ENCODE measurements around the gene SNX25.
"Not testable (repeated sequence)": the region's sequence is repeated elsewhere in the genome, so short reads cannot be mapped to it uniquely, and the experiment has no call there.

SNX25 gene

GRCh38 chr4:185358959-185359358 lies 149.6 kb downstream of the SNX25 start:
- Histone ChIP-seq H3K4me3 (ENCODE audit: control insufficient read depth in 1 of 7, extremely low read depth in 1 of 7, insufficient read depth in 4 of 7, low read depth in 2 of 7, low read length in 6 of 7) (no peak overlapping the region), H3K4me1 (ENCODE audit: control extremely low read depth in 1 of 4, control insufficient read depth in 4 of 4, insufficient read depth in 4 of 4, low read length in 3 of 4) (no peaks in the 10 kb centered on the region), H3K36me3 (ENCODE audit: control insufficient read depth in 4 of 4, insufficient read depth in 4 of 4, low read length in 3 of 4) (no peaks in the 10 kb centered on the region), H3K27me3 (replicated peaks in 2 of 5; ENCODE audit: control insufficient read depth in 4 of 5, insufficient read depth in 5 of 5, low read length in 4 of 5) (no peaks in the 10 kb centered on the region), H3K27ac (ENCODE audit: insufficient read depth in 1 of 2, low read depth in 1 of 2, low read length in 2 of 2, poor library complexity in 1 of 2, severe bottlenecking in 2 of 2) (no peak overlapping the region), H3K9me3 (ENCODE audit: control extremely low read depth in 1 of 5, control insufficient read depth in 4 of 5, insufficient read depth in 2 of 5, low read depth in 1 of 5, low read length in 4 of 5) (no peaks in the 10 kb centered on the region)
- ChIA-PET CTCF (interaction anchor here (0.6 kb wide), 1 partner anchor 1270 kb away, joined by 3 read pairs; no protein-coding TSS in a partner anchor), POLR2A (interaction anchor here (0.6 kb wide), 1 partner anchor 74 kb away, joined by 3 read pairs; no protein-coding TSS in a partner anchor)
- 100% methylated on average over 2 of the region's 4 CpGs for WGBS (ENCODE audit: insufficient coverage)
- no peak for DNase-seq

GRCh38 chr4:185359767-185360446 lies 150.5 kb downstream of the SNX25 start:
- DNase-seq, result peak in 2 of 3 donors; percentile 5 to 9
- H3K27me3 ChIP-seq (replicated peaks in 2 of 5; ENCODE audit: control insufficient read depth in 4 of 5, insufficient read depth in 5 of 5, low read length in 4 of 5), result no peaks in the 10 kb centered on the region
- no peaks in the 10 kb centered on the region for H3K36me3 ChIP-seq (ENCODE audit: control insufficient read depth in 4 of 4, insufficient read depth in 4 of 4, low read length in 3 of 4)
- POLR2A ChIA-PET, result no interaction called here
- 96% methylated on average over 7 of the region's 8 CpGs for WGBS (ENCODE audit: insufficient coverage)
- no peak overlapping the region for H3K27ac ChIP-seq (ENCODE audit: insufficient read depth in 1 of 2, low read depth in 1 of 2, low read length in 2 of 2, poor library complexity in 1 of 2, severe bottlenecking in 2 of 2)
- CTCF ChIA-PET, result no interaction called here
- H3K4me1 ChIP-seq (ENCODE audit: control extremely low read depth in 1 of 4, control insufficient read depth in 4 of 4, insufficient read depth in 4 of 4, low read length in 3 of 4), result no peaks in the 10 kb centered on the region
- H3K9me3 ChIP-seq (ENCODE audit: control extremely low read depth in 1 of 5, control insufficient read depth in 4 of 5, insufficient read depth in 2 of 5, low read depth in 1 of 5, low read length in 4 of 5), result no peaks in the 10 kb centered on the region
- no peak overlapping the region for H3K4me3 ChIP-seq (ENCODE audit: control insufficient read depth in 1 of 7, extremely low read depth in 1 of 7, insufficient read depth in 4 of 7, low read depth in 2 of 7, low read length in 6 of 7)

DNA sequence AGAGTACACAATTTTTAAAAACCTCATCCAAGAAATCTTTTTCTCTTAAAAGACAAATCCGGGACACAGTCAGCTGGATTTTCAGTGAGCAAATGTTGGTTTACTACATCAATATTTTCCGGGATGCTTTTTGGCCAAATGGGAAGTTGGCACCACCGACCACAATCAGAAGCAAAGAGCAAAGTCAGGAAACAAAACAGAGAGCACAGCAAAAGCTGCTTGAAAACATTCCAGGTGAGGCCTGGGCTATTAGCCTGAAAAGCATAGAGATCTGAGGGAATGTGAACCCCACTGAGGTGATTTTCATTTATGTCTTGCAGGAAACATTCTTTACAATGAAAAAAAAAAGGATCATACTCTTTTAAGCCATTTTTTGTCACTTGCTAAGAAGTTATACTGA lies 152.5 kb downstream of the SNX25 start:
- ChIA-PET CTCF (no interaction called here), POLR2A (no interaction called here)
- Histone ChIP-seq H3K4me3 (ENCODE audit: control insufficient read depth in 1 of 7, extremely low read depth in 1 of 7, insufficient read depth in 4 of 7, low read depth in 2 of 7, low read length in 6 of 7) (no peak overlapping the region), H3K27ac (ENCODE audit: insufficient read depth in 1 of 2, low read depth in 1 of 2, low read length in 2 of 2, poor library complexity in 1 of 2, severe bottlenecking in 2 of 2) (no peak overlapping the region), H3K4me1 (ENCODE audit: control extremely low read depth in 1 of 4, control insufficient read depth in 4 of 4, insufficient read depth in 4 of 4, low read length in 3 of 4) (no peaks in the 10 kb centered on the region), H3K27me3 (replicated peaks in 2 of 5; ENCODE audit: control insufficient read depth in 4 of 5, insufficient read depth in 5 of 5, low read length in 4 of 5) (no peaks in the 10 kb centered on the region), H3K9me3 (ENCODE audit: control extremely low read depth in 1 of 5, control insufficient read depth in 4 of 5, insufficient read depth in 2 of 5, low read depth in 1 of 5, low read length in 4 of 5) (no peaks in the 10 kb centered on the region), H3K36me3 (ENCODE audit: control insufficient read depth in 4 of 4, insufficient read depth in 4 of 4, low read length in 3 of 4) (no peaks in the 10 kb centered on the region)
- no peak for DNase-seq
- 93% methylated on average over 3 of the region's 3 CpGs for WGBS (ENCODE audit: insufficient coverage)

DNA sequence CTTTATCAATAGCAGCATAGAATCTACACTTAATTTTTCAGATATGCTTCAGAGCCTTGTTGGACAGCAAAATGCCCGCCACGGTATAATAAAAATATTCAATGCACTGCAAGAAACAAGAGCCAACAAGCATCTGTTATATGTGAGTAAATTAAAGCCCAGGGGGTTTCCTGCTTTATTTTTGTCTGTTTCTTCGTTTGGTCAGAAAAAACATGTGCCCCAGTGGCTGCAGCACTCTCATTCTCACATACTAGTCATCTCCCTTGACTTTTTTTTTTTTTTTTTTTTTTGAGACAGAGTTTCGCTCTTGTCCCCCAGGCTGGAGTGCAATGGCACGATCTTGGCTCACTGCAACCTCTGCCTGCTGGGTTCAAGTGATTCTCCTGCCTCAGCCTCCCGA lies 153.2 kb downstream of the SNX25 start:
- WGBS (ENCODE audit: insufficient coverage), result no CpG with 5 or more reads among the region's 6 CpGs

DNA sequence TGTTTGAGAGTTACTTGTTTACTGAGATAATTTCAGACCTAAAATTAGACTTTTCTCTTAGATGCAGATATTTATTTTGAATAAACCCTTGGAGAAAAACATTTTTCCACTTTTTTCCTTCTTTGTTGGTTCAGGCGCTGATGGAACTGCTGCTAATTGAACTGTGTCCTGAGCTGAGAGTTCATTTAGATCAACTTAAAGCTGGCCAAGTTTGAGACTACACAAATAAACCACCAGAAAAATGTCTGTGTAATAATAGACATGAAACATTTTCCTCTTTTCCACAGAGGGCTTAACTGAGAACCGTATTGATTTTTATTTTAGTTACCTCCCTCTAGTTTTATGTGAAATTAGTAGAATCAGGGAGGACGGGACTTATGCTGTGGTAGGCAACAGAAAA lies 153.9 kb downstream of the SNX25 start:
- CTCF ChIA-PET, result no interaction called here
- POLR2A ChIA-PET, result no interaction called here
- Histone ChIP-seq H3K36me3 (ENCODE audit: control insufficient read depth in 4 of 4, insufficient read depth in 4 of 4, low read length in 3 of 4) (no peaks in the 10 kb centered on the region), H3K4me3 (ENCODE audit: control insufficient read depth in 1 of 7, extremely low read depth in 1 of 7, insufficient read depth in 4 of 7, low read depth in 2 of 7, low read length in 6 of 7) (no peak overlapping the region), H3K27me3 (replicated peaks in 2 of 5; ENCODE audit: control insufficient read depth in 4 of 5, insufficient read depth in 5 of 5, low read length in 4 of 5) (no peaks in the 10 kb centered on the region), H3K4me1 (ENCODE audit: control extremely low read depth in 1 of 4, control insufficient read depth in 4 of 4, insufficient read depth in 4 of 4, low read length in 3 of 4) (no peaks in the 10 kb centered on the region), H3K9me3 (ENCODE audit: control extremely low read depth in 1 of 5, control insufficient read depth in 4 of 5, insufficient read depth in 2 of 5, low read depth in 1 of 5, low read length in 4 of 5) (no peaks in the 10 kb centered on the region), H3K27ac (ENCODE audit: insufficient read depth in 1 of 2, low read depth in 1 of 2, low read length in 2 of 2, poor library complexity in 1 of 2, severe bottlenecking in 2 of 2) (no peak overlapping the region)
- no peak for DNase-seq
- no CpG with 5 or more reads among the region's 3 CpGs for WGBS (ENCODE audit: insufficient coverage)

More for the DNA sequence above, 153.2 kb downstream of the SNX25 start:
- H3K27me3 ChIP-seq (replicated peaks in 2 of 5; ENCODE audit: control insufficient read depth in 4 of 5, insufficient read depth in 5 of 5, low read length in 4 of 5); H3K27ac ChIP-seq (ENCODE audit: insufficient read depth in 1 of 2, low read depth in 1 of 2, low read length in 2 of 2, poor library complexity in 1 of 2, severe bottlenecking in 2 of 2); DNase-seq; H3K36me3 ChIP-seq (ENCODE audit: control insufficient read depth in 4 of 4, insufficient read depth in 4 of 4, low read length in 3 of 4); H3K9me3 ChIP-seq (ENCODE audit: control extremely low read depth in 1 of 5, control insufficient read depth in 4 of 5, insufficient read depth in 2 of 5, low read depth in 1 of 5, low read length in 4 of 5); H3K4me1 ChIP-seq (ENCODE audit: control extremely low read depth in 1 of 4, control insufficient read depth in 4 of 4, insufficient read depth in 4 of 4, low read length in 3 of 4); H3K4me3 ChIP-seq (ENCODE audit: control insufficient read depth in 1 of 7, extremely low read depth in 1 of 7, insufficient read depth in 4 of 7, low read depth in 2 of 7, low read length in 6 of 7); POLR2A ChIA-PET; CTCF ChIA-PET: not testable (repeated sequence)

DNA sequence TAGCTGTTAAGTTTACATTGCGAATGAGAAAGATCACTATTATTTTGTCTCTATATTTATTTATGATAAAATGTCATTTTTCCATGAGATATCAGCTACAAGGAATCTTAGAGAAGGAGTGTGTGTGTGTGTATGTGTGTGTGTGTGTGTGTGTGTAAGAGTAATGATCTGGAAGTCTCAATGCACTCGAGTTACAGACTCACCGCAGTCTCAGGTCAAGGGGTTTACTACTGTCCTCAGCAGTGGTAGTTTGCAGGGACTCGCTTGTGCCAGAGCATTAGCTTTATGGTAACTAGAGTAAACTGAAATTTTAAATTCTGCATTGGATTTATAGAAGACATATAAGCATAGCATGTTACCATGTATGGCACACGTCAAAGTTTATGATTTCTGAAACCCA lies 155.5 kb downstream of the SNX25 start:
- H3K36me3 ChIP-seq (ENCODE audit: control insufficient read depth in 4 of 4, insufficient read depth in 4 of 4, low read length in 3 of 4), result no peaks in the 10 kb centered on the region
- H3K27ac ChIP-seq (ENCODE audit: insufficient read depth in 1 of 2, low read depth in 1 of 2, low read length in 2 of 2, poor library complexity in 1 of 2, severe bottlenecking in 2 of 2), result no peak overlapping the region
- H3K27me3 ChIP-seq (replicated peaks in 2 of 5; ENCODE audit: control insufficient read depth in 4 of 5, insufficient read depth in 5 of 5, low read length in 4 of 5), result no peaks in the 10 kb centered on the region
- H3K4me1 ChIP-seq (ENCODE audit: control extremely low read depth in 1 of 4, control insufficient read depth in 4 of 4, insufficient read depth in 4 of 4, low read length in 3 of 4), result no peaks in the 10 kb centered on the region
- no peaks in the 10 kb centered on the region for H3K9me3 ChIP-seq (ENCODE audit: control extremely low read depth in 1 of 5, control insufficient read depth in 4 of 5, insufficient read depth in 2 of 5, low read depth in 1 of 5, low read length in 4 of 5)
- ChIA-PET POLR2A (no interaction called here), CTCF (no interaction called here)
- no peak for DNase-seq
- no peak overlapping the region for H3K4me3 ChIP-seq (ENCODE audit: control insufficient read depth in 1 of 7, extremely low read depth in 1 of 7, insufficient read depth in 4 of 7, low read depth in 2 of 7, low read length in 6 of 7)
- 100% methylated on average over 2 of the region's 5 CpGs for WGBS (ENCODE audit: insufficient coverage)

- peaks cover 0 to 9% (median 0%) of the 10 kb centered on the region in 4 experiments for H3K4me1 ChIP-seq (ENCODE audit: control extremely low read depth in 1 of 4, control insufficient read depth in 4 of 4, insufficient read depth in 4 of 4, low read length in 3 of 4)
- POLR2A ChIA-PET, result no interaction called here
- H3K36me3 ChIP-seq (ENCODE audit: control insufficient read depth in 4 of 4, insufficient read depth in 4 of 4, low read length in 3 of 4), result no peaks in the 10 kb centered on the region
- H3K9me3 ChIP-seq (ENCODE audit: control extremely low read depth in 1 of 5, control insufficient read depth in 4 of 5, insufficient read depth in 2 of 5, low read depth in 1 of 5, low read length in 4 of 5), result no peaks in the 10 kb centered on the region
- CTCF ChIA-PET, result interaction anchor here (1.3 kb wide), 1 partner anchor 10 kb away, joined by 3 read pairs; no protein-coding TSS in a partner anchor
- no peak overlapping the region for H3K4me3 ChIP-seq (ENCODE audit: control insufficient read depth in 1 of 7, extremely low read depth in 1 of 7, insufficient read depth in 4 of 7, low read depth in 2 of 7, low read length in 6 of 7)
- H3K27me3 ChIP-seq (replicated peaks in 2 of 5; ENCODE audit: control insufficient read depth in 4 of 5, insufficient read depth in 5 of 5, low read length in 4 of 5), result peaks cover 0 to 6% (median 0%) of the 10 kb centered on the region in 5 experiments
- H3K27ac ChIP-seq (ENCODE audit: insufficient read depth in 1 of 2, low read depth in 1 of 2, low read length in 2 of 2, poor library complexity in 1 of 2, severe bottlenecking in 2 of 2), result no peak overlapping the region
- 100% methylated on average over 2 of the region's 3 CpGs for WGBS (ENCODE audit: insufficient coverage)
- DNase-seq, result no peak
Observed at GRCh38 chr4:185369731-185370130, 160.3 kb downstream of the SNX25 start.
